Brain microvascular endothelial cell (primary cell): ENCODE results near the gene AUH.

Source experiments
- DNase-seq: peaks from one replicate; pipeline ENCODE4 v3.0.0-alpha.2; 2020
- H3K27ac ChIP-seq: fragments of 250-450 bp; sonication (Bioruptor Pico); 2 replicates; pipeline ENCODE4 v1.5.1; 2020; ENCODE audit warnings: mild to moderate bottlenecking, moderate library complexity
- H3K27me3 ChIP-seq: fragments of 250-450 bp; sonication (Bioruptor Pico); replicated peaks from 2 replicates; pipeline ENCODE4 v1.5.1; 2020; ENCODE audit warnings: mild to moderate bottlenecking
- H3K36me3 ChIP-seq: fragments of 250-450 bp; sonication (Bioruptor Pico); replicated peaks from 2 replicates; pipeline ENCODE4 v1.5.1; 2020; ENCODE audit warnings: mild to moderate bottlenecking
- H3K4me3 ChIP-seq: 2 replicates; pipeline ENCODE4 v1.5.1; 2011; ENCODE audit warnings: low read depth, mild to moderate bottlenecking, control low read depth, low read length, moderate library complexity
- in situ Hi-C: cut with HindIII; loops from 2 replicates; pipeline ENCODE4 v1.10.0; 2017; ENCODE audit warnings: low sequenced_read_pairs, low pct_ligation_motif_present
- TF ChIP-seq, protein P1 (sequence below): IDR thresholded peaks from 2 replicates; pipeline ENCODE4 v1.5.1; 2011; ENCODE audit warnings: low read depth, mild to moderate bottlenecking, moderate library complexity, low read length, control low read depth, inconsistent platforms; ENCODE audit errors: missing control alignments

AUH gene

DNA sequence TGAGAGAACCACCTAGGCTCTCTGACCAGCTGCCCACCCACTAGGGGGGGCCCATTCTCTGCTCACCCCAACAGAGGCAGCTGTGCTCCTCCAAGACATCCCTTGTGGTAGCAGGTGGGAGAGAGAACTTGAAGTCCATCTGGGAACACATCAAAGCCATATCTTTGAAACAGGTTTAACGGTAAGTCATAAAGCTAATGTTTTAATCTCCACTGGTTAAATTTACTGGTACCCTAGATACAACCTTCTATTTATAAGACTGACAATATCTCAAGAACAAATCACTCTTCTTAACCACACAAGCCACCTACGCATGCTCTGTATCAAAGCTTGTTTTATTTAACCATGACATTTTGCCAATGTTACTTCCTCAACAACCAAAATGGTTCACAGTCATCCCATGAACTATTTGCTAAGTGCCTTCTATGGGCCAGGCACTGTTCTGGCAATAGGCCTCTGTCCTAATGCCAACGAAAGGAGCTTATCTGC, 20.4 kb downstream of the AUH start:
- no peak for DNase-seq
- Histone ChIP-seq H3K4me3 (no peak overlapping the region), H3K27me3 (no peaks in the 10 kb centered on the region), H3K27ac (no peak overlapping the region), H3K36me3 (peaks cover 4% of the 10 kb centered on the region)
- TF ChIP-seq, protein P1, sequence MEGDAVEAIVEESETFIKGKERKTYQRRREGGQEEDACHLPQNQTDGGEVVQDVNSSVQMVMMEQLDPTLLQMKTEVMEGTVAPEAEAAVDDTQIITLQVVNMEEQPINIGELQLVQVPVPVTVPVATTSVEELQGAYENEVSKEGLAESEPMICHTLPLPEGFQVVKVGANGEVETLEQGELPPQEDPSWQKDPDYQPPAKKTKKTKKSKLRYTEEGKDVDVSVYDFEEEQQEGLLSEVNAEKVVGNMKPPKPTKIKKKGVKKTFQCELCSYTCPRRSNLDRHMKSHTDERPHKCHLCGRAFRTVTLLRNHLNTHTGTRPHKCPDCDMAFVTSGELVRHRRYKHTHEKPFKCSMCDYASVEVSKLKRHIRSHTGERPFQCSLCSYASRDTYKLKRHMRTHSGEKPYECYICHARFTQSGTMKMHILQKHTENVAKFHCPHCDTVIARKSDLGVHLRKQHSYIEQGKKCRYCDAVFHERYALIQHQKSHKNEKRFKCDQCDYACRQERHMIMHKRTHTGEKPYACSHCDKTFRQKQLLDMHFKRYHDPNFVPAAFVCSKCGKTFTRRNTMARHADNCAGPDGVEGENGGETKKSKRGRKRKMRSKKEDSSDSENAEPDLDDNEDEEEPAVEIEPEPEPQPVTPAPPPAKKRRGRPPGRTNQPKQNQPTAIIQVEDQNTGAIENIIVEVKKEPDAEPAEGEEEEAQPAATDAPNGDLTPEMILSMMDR: peak; percentile 20
- in situ Hi-C loops: no loop called here

DNA sequence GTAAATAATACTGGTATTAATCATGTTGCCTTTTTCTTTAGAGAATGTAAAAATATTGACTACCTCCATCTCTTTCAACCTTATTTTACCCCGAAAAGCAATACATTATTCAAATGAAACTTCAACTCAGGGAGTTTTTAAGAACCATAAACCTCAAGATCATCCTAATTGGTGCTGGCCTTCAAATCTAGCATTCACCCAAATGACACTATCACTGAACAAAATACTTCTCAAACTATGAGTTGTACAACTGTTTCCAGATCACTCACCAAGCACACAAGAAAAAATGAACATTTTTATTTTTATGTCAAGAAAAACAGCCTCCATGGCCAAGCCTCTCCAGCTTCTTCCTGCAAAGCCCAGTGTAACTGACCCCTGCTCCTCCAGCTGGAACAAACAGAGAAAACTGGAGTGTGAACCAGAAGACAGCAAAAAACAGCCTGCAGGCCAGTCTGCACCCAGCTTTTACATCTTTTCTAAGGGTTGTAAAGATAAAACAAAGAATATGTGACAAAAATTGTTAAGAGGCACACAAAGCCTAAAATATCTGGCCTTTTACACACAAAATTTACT, 21.2 kb downstream of the AUH start:
- Histone ChIP-seq H3K4me3 (no peak overlapping the region), H3K27ac (no peak overlapping the region), H3K27me3 (no peaks in the 10 kb centered on the region), H3K36me3 (peaks cover 4% of the 10 kb centered on the region)
- in situ Hi-C loops: no loop called here
- no peak for DNase-seq
- TF ChIP-seq, protein P1: no peak

DNA sequence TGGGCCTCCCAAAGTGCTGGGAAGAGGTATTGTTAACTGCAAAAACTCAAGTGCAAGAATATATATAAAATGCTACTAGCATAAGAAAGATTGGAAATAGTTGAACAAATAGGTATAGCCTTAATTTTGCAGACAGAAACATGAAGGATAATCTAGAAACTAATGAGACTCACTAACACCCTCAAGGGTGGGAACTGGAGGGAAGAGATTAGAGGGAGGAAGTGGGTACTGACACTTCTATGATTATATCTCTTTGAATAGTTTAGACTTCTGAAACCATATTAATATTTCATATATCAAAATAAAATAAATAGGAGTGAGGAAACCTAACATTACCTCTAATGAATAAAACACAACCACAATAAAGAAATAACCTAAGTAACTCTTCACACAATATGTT, 23.0 kb downstream of the AUH start:
- TF ChIP-seq, protein P1: no peak
- no peak for DNase-seq
- Histone ChIP-seq H3K27me3 (no peaks in the 10 kb centered on the region), H3K4me3 (no peak overlapping the region), H3K27ac (no peak overlapping the region), H3K36me3 (peaks cover 4% of the 10 kb centered on the region)
- in situ Hi-C loops: no loop called here

GRCh38 chr9:91336786-91337185, 24.9 kb downstream of the AUH start:
- DNase-seq: no peak
- in situ Hi-C loops: no loop called here

DNA sequence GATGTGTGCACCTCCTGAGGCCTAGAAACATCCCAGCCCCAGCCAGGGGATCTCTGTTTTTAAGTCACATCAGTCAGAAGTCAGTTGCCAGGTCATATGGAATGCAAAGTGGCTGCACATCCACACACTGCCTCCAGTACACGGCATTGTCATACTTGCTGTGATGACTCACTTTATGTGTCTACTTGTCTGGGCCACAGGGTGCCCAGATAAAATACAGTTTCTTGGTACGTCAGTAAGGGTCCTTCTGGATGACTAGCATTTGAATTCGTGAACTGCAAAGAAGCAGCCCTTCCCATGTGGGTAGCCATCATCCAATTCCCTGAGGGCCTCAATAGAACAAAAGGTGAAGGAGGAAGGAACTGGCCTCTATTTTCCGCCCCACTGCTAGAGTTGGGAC, 27.7 kb downstream of the AUH start:
- Histone ChIP-seq H3K36me3 (no peaks in the 10 kb centered on the region), H3K4me3 (no peak overlapping the region), H3K27me3 (no peaks in the 10 kb centered on the region), H3K27ac (no peak overlapping the region)
- in situ Hi-C loops: no loop called here
- TF ChIP-seq, protein P1: no peak
- DNase-seq: peak; percentile 82

More at GRCh38 chr9:91336786-91337185, 24.9 kb downstream of the AUH start:
- TF ChIP-seq, protein P1: no peak
- no peak overlapping the region for H3K4me3 ChIP-seq
- H3K27me3 ChIP-seq: no peaks in the 10 kb centered on the region
- no peaks in the 10 kb centered on the region for H3K36me3 ChIP-seq
- no peak overlapping the region for H3K27ac ChIP-seq

GRCh38 chr9:91333551-91333950, 28.2 kb downstream of the AUH start:
- in situ Hi-C loops: no loop called here
- Histone ChIP-seq H3K27me3 (no peaks in the 10 kb centered on the region), H3K4me3 (no peak overlapping the region), H3K36me3 (no peaks in the 10 kb centered on the region), H3K27ac (no peak overlapping the region)
- TF ChIP-seq, protein P1: no peak
- DNase-seq: no peak
